Frontal cortex (tissue), 4 donors: ENCODE data around the gene XRCC1. TPM values are rescaled to one million over a fixed set of nuclear protein-coding genes. Genes with fewer than 3 reads are reported as not detected.

Source experiments
- DNase-seq, 2 donors: peaks; one replicate each; pipeline ENCODE4 v3.0.0; 2012; ENCODE audit warnings: low spot score in 2 of 2
- FAIRE-seq: peaks from 2 replicates; lab custom pipeline; 2012; peaks lifted over from hg19 to GRCh38; lab: Jason Lieb, UNC
- total RNA-seq: library from RNA; depleted of rRNA; stranded (reverse); fragments of >200 nt; gene quantifications from one replicate; pipeline ENCODE4 v1.2.3, GENCODE V29; 2014
- donor health status: control.
- donor health status: control.
- donor health status: control.

Gene XRCC1
- 13.9 TPM for total RNA-seq

GRCh38 chr19:43575156-43575950 is at the start of gene XRCC1, which contains the start of gene PINLYP:
TSS of gene XRCC1 (minus strand) at chr19:43575527. CDS start at chr19:43575458, 69 bp downstream.
TSS of gene PINLYP (plus strand) at chr19:43575801. CDS start at chr19:43577192, 1,391 bp downstream.
- DNase-seq = peak; percentile 98 to 99
- peak; percentile 97 for FAIRE-seq

- FAIRE-seq (no peak), DNase-seq (no peak)
Measured at GRCh38 chr19:43624933-43625332, 49.6 kb upstream of the XRCC1 start.

- no peak for DNase-seq
- FAIRE-seq = no peak
Measured at GRCh38 chr19:43623889-43624670, 48.8 kb upstream of the XRCC1 start.

- no peak for DNase-seq
- FAIRE-seq = no peak
Measured at GRCh38 chr19:43622956-43623355, 47.6 kb upstream of the XRCC1 start.

GRCh38 chr19:43622070-43622469 is 46.7 kb upstream of the XRCC1 start:
- DNase-seq = no peak
- no peak for FAIRE-seq

GRCh38 chr19:43620061-43621001 is 45.0 kb upstream of the XRCC1 start:
- DNase-seq = no peak
- no peak for FAIRE-seq

- no peak for FAIRE-seq
- DNase-seq = peak; percentile 90 to 91
Measured at GRCh38 chr19:43619262-43620060, 44.1 kb upstream of the XRCC1 start, which contains the start of gene ZNF428. TSS of gene ZNF428 (minus strand) at chr19:43619629. CDS start at chr19:43614304, 5,325 bp downstream.

- FAIRE-seq = no peak
- DNase-seq = peak in 1 of 2 donors; percentile 55
Measured at GRCh38 chr19:43618921-43619261, 43.6 kb upstream of the XRCC1 start.

GRCh38 chr19:43616954-43617353 is 41.6 kb upstream of the XRCC1 start:
- DNase-seq (no peak), FAIRE-seq (no peak)

GRCh38 chr19:43616306-43616705 is 41.0 kb upstream of the XRCC1 start:
- FAIRE-seq = no peak
- no peak for DNase-seq

- DNase-seq (no peak), FAIRE-seq (no peak)
Measured at GRCh38 chr19:43612374-43612773, 37.0 kb upstream of the XRCC1 start.

GRCh38 chr19:43611788-43612187 is 36.5 kb upstream of the XRCC1 start, which contains the start of gene SRRM5:
TSS of gene SRRM5 (plus strand) at chr19:43612088. CDS start at chr19:43612122, 34 bp downstream.
- FAIRE-seq (no peak), DNase-seq (no peak)

- DNase-seq (no peak), FAIRE-seq (no peak)
Measured at GRCh38 chr19:43610493-43610892, 35.2 kb upstream of the XRCC1 start.

GRCh38 chr19:43609872-43610271 is 34.5 kb upstream of the XRCC1 start:
- FAIRE-seq (no peak), DNase-seq (no peak)

- DNase-seq (no peak), FAIRE-seq (no peak)
Measured at GRCh38 chr19:43607238-43608205, 32.2 kb upstream of the XRCC1 start.

- FAIRE-seq (no peak), DNase-seq (no peak)
Measured at GRCh38 chr19:43606569-43607229, 31.4 kb upstream of the XRCC1 start.

- FAIRE-seq = no peak
Measured at GRCh38 chr19:43605875-43606568, 30.7 kb upstream of the XRCC1 start.

More at GRCh38 chr19:43605875-43606568, 30.7 kb upstream of the XRCC1 start:
- DNase-seq = no peak
